ENCODE measurements around the gene PKP2. TPM values are rescaled to one million over a fixed set of nuclear protein-coding genes. Genes with fewer than 3 reads are reported as not detected.

The PKP2 gene
- total and polyA plus RNA-seq, 2 of the 13 experiments (the other 11 are each of a cell fraction or from before 2014, with no cell fraction given) = 15.1 to 25.3 TPM

- TF ChIP-seq HOXA5 (CRISPR knock-in tag; IDR thresholded peaks at IDR 0.05) (peak; percentile 49; the same call in 1 of the 2 replicates), ZHX2 (IDR thresholded peaks at IDR 0.05; ENCODE audit: low read depth) (no peak), ZHX2 (CRISPR knock-in tag; IDR thresholded peaks at IDR 0.05; ENCODE audit: borderline replicate concordance) (no peak), ZNF414 (CRISPR knock-in tag; IDR thresholded peaks at IDR 0.05) (0 out of 2 replicates have a peak, but pooled peaks have one; percentile 60), ZEB1 (IDR thresholded peaks at IDR 0.05; ENCODE audit: insufficient replicate concordance, low read depth) (peak; percentile 94), ATM (IDR thresholded peaks at IDR 0.05; ENCODE audit: borderline replicate concordance) (no peak), KLF12 (CRISPR knock-in tag; IDR thresholded peaks at IDR 0.05; ENCODE audit: borderline replicate concordance) (peak; percentile 88; the same call in 1 of the 2 replicates), NONO (IDR thresholded peaks at IDR 0.05) (no peak), NONO (CRISPR knock-in tag; conservative IDR thresholded peaks at IDR 0.05) (0 out of 2 replicates have a peak, but pooled peaks have one; percentile 8), ZNF556 (CRISPR knock-in tag; IDR thresholded peaks at IDR 0.05; ENCODE audit: borderline replicate concordance) (0 out of 2 replicates have a peak, but pooled peaks have one; percentile 34), AGO1 (IDR thresholded peaks at IDR 0.05; ENCODE audit: low read depth, low read length, poor library complexity, severe bottlenecking) (no peak), ETV5 (CRISPR knock-in tag; IDR thresholded peaks at IDR 0.05; ENCODE audit: borderline replicate concordance) (peak; percentile 71), ZNF607 (CRISPR knock-in tag; IDR thresholded peaks at IDR 0.05; ENCODE audit: borderline replicate concordance) (peak; percentile 28; the same call in 1 of the 2 replicates), HIVEP1 (CRISPR knock-in tag; IDR thresholded peaks at IDR 0.05) (no peak), SP5 (CRISPR knock-in tag; IDR thresholded peaks at IDR 0.05; ENCODE audit: borderline replicate concordance, low read depth) (peak; percentile 8; the same call in 1 of the 2 replicates), POLR2AphosphoS5 (IDR thresholded peaks at IDR 0.05; ENCODE audit: low read depth, low read length) (peak; percentile 62)
- TF ChIP-seq, protein P1, sequence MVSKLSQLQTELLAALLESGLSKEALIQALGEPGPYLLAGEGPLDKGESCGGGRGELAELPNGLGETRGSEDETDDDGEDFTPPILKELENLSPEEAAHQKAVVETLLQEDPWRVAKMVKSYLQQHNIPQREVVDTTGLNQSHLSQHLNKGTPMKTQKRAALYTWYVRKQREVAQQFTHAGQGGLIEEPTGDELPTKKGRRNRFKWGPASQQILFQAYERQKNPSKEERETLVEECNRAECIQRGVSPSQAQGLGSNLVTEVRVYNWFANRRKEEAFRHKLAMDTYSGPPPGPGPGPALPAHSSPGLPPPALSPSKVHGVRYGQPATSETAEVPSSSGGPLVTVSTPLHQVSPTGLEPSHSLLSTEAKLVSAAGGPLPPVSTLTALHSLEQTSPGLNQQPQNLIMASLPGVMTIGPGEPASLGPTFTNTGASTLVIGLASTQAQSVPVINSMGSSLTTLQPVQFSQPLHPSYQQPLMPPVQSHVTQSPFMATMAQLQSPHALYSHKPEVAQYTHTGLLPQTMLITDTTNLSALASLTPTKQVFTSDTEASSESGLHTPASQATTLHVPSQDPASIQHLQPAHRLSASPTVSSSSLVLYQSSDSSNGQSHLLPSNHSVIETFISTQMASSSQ (IDR thresholded peaks at IDR 0.05; ENCODE audit: low read depth) = no peak
- TF ChIP-seq, protein P1 (CRISPR knock-in tag; IDR thresholded peaks at IDR 0.05; ENCODE audit: borderline replicate concordance) = no peak
These were observed at the start of gene PKP2 (continued) for GRCh38 chr12:32896432-32897280.
